Hepatic stellate cell (primary cell): ENCODE measurements around the gene ATAD3C.
"Not testable (repeated sequence)": the region's sequence is repeated elsewhere in the genome, so short reads cannot be mapped to it uniquely, and the experiment has no call there.

ENCODE experiments used
- DNase-seq: peaks from one replicate; pipeline ENCODE4 v3.0.0; 2011; ENCODE audit warnings: low spot score

ATAD3C gene, protein sequence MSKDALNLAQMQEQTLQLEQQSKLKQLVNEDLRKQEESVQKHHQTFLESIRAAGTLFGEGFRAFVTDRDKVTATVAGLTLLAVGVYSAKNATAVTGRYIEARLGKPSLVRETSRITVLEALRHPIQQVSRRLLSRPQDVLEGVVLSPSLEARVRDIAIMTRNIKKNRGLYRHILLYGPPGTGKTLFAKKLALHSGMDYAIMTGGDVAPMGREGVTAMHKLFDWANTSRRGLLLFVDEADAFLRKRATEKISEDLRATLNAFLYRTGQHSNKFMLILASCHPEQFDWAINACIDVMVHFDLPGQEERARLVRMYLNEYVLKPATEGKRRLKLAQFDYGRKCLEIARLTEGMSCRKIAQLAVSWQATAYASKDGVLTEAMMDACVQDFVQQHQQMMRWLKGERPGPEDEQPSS

DNA sequence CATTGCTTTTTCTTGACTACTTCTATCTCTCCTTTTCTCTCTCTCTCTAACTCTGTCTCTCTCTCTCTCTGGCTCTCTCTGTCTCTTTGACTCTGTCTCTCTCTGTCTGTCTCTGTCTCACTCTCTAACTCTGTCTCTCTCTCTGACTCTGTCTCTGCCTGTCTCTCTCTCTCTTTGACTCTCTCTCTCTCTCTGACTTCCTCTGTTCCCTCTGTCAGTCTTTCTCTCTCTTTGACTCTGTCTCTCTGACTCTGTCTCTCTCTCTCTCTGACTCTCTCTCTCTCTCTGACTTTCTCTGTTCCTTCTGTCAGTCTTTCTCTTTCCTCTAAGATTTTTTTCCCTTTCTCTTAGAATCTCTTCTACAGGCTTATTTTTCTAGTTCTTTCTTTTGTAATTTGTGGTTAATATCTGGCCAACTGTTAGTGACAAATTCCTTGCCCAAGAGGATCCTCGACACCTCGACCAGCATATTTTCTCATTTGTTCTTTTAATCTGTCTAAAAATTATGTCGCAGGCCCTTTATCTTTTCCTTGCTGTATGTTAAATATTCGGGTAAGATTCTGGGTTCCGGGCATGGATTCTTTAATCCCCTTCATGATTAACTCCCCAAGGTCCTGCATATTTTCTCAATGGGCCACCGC is at the start of gene ATAD3C:
Gene ATAD3C (plus strand): TSS at position 591 of the 641 bp plus-strand sequence. CDS start 995 bp downstream, outside the sequence.
- no peak for DNase-seq

DNA sequence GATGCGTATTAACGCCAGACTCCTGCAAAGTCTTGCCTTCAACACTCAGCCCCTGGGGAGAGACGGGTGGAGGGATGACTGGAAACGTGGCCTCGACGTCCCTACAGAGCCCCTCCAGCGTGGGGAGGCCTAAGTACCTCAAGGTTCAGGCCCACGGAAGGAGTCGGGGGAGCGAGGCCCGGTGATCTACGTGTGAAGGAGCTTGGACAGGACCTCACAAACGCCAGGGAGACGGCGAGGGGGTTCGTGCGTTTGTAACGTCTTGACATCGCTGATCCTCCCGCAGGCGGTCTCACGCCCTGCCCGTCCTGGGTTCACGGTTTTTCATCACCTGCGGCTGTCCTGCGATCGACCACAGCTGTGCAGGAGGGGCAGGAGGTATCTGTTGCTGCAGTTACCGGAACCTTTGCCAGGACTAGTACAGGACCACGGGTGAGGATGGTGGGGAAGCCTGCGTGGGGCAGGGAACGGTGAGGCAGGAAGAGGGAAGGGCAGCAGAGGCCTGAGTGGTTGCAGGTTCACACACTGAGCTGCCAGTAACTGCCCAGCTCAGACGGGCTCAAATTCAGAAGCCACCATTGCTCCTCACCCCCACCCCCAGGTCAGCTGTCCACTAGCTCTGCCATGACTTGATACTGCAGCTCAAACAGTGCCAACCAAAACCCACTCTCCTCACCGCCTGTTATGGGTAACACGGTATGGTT is 49.5 kb upstream of the ATAD3C start:
- DNase-seq, result no peak

DNA sequence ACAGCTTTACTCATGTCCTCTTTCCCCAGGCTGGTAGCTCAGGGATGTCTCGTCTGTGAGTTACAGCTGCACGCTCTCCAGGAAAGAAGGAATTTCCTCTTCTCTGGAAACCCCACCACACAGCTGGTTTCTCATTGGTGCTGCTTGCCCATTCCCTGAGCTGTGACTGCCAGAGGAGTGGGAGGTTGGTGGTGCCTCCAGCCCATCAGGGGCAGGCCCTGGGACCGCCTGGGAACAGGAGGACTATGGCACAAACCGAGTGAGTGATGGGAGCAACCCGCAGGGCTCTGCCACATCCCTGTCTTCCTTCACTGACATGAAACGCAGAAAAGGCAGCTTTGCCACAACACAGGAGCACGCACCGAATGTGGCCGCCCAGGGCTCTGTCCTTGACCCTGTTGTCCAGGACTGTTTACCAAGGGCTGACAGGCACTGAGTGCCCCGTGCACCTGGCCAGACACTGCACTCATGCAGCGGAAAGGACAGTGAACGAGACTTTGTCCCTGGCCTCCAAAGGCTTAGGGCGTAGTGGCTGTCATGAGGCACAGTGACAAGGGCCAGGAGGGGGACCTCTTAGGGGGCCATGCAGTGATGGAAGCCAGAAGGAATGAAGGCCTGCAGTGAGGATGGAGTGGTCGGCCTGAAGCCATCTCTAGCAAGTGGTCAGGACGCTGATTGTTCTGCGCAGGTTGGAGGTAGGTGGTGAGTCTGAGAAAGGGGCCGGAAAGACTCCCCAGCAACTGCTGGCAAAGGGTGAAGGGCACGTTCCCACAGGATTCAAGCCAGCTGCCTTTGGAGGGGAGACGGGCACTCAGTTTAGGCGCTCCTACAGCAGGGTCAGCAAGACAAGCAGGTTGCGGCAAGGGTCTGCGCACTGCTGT is 48.7 kb upstream of the ATAD3C start:
- DNase-seq, result no peak

DNA sequence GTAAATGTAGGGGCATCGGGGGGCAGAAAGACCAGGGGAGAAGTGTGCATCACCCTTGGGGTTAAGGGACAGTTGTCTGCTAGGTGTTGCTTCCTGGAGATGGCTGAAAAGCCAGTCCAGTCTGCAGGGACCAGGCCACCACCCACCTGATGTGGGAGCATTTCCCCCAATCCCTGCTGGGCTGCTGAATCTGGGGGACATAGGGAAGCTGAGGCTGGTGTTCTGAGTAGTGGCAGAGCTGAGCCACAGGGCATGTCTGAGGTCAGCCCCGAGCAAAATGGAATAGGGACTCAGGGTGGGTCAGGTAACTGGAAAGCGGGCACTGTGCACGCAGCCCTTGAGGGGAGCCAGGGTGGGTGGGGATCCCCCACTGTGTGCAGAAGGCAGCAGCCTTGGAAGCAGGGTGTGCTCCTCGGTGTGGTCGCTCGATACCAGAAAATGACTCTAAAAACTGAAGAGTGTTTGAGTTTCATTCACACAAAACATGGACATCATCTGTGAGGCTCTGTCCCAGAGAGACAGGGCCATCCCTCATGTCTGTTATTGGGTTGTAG is 48.0 kb upstream of the ATAD3C start:
- DNase-seq, result no peak

DNA sequence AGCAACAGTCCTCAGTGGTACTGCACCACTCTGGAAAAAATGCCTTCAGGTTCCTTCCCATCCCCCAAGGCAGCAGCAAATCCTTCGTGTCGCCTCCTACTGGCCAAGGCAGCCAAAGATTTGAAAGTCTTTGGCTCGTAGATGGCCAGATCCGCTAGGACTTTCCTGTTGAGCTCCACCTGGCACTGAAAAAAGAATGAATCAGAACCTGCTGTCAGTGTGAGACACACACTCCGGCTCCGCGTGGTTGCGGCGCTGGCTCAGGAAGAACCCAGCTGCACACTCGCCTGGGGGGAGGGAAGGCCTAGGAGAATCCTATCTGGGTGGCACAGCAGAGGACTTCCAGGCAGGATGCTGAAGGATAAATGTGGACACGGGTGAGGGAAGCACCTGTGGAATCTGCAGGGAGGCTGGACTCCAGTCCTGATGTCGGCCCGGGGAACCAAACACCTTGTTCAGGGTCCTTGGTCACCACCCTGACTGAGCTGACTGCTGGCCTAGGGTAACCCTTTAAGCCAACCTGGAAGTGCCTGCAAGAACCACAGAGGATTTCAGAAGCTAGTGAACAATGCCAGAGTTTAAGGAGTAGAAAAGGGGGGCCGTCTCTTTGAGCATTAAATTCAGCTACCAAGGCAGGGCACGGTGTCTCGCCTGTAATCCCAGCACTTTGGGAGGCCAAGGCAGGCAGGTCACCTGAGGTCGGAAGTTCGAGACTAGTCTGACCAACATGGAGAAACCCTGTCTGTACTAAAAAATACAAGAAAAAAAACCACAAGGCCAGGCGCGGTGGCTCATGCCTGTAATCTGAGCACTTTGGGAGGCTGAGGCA is 47.2 kb upstream of the ATAD3C start:
- DNase-seq, result peak; percentile 73

DNA sequence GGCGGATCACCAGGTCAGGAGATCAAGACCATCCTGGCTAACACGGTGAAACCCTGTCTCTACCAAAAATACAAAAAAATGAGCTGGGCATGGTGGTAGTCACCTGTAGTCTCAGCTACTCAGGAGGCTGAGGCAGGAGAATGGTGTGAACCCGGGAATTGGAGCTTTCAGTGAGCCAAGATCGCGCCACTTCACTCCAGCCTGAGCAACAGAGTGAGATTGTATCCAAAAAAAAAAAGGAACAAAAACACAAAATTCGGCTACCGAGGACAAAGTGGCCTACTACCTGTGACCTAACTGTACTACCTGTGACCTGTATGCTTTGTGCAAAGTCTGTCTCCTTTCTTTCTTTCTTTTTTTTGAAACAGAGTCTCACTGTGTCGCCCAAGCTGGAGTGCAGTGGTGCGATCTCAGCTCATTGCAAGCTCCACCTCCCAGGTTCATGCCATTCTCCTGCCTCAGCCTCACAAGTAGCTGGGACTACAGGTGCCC is 46.5 kb upstream of the ATAD3C start:
- DNase-seq, result not testable (repeated sequence)

DNA sequence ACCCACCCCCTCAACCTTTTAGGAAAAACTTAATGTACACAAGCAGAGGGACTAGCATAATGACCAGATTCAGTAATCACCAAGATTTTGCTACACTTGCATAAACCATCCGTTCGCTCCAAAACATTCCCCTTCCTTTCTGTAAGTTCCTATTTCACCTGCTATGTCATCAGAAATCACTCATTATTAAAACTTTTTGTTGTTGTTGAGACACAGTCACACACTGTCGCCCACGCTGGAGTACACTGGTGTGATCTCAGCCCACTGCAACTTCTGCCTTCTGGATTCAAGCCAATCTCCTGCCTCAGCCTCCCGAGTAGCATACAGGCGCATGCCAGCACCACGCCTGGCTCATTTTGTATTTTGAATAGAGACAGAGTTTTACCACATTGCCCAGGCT is 45.8 kb upstream of the ATAD3C start:
- no peak for DNase-seq

DNA sequence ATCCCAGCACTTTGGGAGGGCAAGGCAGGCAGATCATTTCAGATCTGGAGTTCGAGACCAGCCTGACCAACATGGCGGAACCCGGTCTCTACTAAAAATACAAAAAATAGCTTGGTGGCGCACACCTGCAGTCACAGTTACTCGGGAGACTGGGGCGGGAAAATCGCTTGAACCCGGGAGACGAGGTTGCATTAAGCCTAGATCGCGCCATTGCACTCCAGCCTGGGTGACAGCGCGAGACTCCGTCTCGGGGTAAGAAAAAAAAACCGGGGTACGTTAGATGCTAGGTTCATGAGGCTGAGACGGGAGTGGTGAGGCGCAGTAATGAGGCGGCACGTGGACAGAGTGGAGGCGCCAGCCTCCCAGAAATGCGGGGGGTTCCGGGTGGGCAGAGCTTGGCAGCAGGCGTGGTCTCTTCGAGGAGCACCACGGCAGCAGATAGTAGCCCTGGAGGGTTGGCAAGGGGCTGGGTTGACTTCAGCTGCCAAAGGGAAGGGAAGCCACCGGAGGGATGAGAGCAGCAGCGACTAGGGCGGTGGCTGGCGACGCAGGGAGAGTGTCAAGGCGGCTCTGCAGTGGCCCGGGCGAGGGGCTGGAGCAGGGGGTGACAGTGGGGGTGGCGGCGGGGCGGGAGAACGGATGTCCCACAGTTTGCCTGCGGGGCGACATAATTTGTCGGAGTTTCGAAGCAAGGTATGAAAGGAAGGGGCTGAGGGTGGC is 43.2 kb upstream of the ATAD3C start:
- DNase-seq, result no peak

DNA sequence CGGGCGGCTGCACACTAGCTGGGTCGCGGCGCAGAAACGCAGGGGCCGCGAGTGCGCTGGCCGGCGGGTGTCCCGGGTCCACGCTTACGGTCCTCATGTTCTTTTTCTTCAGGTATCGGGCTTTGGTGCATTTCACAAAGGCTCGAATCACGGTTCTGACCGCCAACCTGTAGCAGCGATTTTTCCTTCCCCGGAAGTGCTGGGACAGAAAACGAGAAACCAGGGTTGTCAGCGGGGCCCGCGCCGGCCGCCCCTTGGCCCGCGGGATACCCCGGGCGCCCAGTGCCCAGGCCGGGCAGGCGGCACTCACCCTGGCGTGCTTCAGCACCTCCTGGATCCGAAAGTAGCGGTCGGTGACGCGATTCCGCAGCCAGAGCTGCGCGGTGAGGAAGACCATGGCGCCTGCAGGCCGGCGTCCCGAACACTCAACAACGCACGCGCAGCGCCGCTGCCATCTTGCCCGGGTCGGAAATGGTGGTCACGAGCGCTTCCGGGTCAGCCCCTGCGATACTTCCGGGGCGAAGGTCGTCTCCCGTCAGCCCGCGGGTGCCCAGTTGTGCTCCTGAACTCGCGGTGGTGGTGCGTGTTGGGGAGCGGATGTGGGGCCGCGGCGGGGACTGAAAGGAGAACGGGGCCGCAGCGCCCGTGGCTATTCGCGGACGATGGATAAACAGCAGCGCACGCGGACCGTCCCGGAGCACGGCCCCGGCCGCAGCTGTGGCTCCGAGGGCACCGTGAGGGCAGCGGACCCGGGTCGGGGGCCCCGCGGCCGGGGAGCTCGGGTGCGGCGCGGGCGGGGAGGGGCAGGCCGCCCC is 42.5 kb upstream of the ATAD3C start, which contains the start of gene MRPL20:
Gene MRPL20 (minus strand): TSS at position 473 of the 815 bp plus-strand sequence. CDS start 76 bp downstream, at position 397.
- DNase-seq, result peak; percentile 97

DNA sequence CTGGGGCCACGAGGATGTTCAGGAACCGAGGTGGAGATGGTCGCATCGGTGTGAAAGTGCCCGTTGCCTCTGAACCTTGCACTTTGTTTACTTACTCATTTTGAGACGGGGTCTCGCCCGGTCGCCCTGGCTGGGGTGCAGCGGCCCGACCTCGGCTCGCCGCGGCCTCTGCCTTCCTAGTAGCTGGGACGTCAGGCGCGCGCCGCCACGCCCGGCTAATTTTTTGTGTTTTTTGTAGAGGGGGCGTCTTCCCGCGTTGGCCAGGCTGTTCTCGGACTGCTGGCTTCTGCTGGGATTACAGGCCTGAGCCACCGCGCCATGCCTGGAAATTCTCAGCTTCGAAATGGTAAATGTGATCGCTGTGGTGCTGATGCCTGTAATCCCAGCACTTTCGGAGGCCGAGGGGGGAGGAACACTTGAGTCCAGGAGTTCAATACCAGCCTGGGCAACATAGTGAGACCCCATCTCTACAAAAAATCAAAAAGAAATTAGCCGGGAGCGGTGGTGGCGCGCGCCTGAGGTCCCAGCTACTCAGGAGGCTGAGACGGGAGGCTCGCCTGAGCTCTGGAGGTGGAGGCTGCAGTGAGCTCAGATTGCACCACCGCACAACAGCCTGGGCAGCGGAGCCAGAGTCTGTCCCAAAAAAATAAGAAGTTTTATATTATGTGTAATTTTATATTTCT is 41.7 kb upstream of the ATAD3C start:
- DNase-seq, result no peak

DNA sequence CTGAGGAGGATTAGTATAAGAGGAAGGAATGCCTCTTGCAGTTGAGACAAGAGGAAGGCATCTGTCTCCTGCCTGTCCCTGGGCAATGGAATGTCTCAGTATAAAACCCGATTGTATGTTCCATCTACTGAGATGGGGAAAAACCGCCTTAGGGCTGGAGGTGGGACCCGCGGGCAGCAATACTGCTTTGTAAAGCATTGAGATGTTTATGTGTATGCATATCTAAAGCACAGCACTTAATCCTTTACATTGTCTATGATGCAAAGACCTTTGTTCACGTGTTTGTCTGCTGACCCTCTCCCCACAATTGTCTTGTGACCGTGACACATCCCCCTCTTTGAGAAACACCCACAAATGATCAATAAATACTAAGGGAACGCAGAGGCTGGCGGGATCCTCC is 39.3 kb upstream of the ATAD3C start:
- DNase-seq, result not testable (repeated sequence)

DNA sequence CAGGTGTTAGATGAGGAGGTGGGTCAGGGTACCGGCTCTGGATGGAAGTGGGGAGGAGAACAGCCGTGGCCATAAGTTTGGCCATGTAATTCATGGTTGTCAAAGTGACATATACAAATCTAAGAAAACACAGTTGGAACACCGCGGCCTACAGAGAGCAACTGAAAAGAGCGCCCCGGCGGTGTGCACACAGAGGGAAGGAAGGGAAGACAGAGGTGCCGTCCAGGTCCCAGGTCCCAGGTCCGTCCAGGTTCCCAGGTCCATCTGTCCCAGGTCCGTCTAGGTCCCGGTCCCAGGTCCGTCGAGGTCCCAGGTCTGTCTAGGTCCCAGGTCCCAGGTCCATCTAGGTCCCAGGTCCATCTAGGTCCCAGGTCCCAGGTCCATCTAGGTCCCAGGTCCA is 37.9 kb upstream of the ATAD3C start:
- DNase-seq, result no peak

DNA sequence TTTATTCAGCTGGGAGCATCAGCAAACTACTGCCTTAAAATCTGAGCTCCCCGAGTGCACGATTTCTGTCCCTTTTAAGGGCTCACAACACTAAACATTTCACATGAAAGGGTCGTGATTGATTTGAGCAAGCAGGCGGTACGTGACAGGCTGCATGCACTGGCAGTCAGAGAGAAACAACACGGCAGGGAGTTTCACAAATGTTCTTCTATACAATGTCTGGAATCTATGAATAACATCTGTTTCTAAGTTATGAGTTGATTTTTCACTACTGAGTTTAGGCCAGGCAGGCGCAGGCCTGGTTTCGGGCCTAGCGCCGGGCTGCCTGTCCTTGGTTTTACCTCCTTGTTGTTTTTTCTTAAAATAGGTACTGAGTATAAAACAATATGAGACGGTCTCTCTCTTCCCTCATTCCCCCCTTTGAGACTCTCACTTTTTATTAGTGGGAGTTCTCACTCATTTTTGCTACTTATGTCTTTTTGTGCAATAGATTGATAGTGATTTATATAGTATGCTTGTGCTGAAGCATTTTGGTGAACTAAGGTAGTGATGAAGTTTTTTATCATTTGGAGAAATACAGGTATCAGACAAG is 37.1 kb upstream of the ATAD3C start:
- not testable (repeated sequence) for DNase-seq

DNA sequence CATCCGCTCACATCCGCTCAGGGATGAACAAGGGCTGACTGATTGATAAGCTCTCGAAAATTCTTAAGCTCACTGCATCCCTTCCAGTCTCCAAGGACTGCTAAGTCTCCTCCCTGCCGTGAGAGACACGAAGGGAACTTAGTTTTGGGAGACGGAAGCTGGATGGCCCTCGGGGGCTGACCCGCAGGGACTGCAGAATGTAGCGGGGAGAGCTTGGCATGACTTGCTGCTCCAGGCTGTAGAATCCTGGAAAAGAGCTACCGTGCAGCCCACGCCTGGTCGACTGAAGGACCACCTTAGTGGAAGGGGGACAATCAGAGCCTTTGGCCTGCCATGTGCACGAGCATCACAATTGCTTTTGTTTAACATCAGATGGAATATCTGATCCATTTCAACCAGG is 33.7 kb upstream of the ATAD3C start:
- no peak for DNase-seq

DNA sequence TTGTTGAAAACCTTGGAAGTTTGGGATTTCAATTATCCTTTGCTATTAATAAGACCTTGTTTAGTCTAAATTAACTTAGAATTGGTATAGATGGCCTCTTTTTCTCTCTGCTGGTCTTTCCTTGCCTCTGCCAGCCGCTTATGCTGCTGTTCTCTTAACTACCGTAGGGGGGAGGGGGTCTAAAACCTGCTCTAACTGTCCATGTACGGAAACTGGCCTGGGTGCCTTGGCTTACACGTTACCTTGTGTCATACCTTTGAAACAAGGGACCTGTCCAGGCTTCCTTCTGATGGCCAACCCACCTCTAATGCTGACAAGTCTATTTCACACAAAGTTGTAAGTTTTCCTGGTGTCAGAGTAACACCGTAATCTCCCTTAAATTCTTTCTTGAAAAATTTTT is 32.1 kb upstream of the ATAD3C start:
- not testable (repeated sequence) for DNase-seq

DNA sequence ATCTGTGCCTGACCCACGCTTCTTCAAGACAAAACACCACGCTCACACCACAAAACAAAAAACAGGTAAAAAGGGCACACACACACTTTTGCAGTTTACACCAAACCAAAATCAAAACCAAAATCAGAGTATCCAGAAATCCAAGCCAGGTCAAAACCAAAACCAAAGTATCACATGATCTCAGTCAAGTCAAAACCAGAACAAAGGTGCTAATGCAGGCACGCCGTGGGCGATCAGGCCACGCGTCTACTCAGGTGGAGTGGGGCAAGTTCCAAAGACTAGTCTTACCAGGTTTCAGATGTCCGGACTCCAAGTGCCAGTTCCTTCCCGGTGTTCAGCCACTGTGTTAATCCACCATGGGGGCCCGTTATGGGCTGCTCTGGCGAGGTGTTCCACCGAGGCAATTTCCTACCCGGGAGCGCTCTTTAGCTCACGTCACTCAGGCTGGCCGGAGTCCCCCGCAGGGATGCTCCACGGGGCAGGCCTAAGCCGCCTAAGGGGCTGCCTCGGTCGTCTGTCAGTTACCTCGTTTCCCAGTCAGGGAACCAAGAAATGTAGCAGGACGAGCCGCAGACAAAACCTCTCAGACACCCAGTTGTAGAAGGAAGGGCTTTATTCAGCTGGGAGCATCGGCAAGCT is 31.5 kb upstream of the ATAD3C start:
- DNase-seq, result not testable (repeated sequence)
